Adrenal gland (tissue), 5 donors: ENCODE results near the gene SPDYE5.
"Not testable (repeated sequence)": the region's sequence is repeated elsewhere in the genome, so short reads cannot be mapped to it uniquely, and the experiment has no call there.

ENCODE experiments used
- CTCF ChIP-seq, 6 experiments: fragments of 450-650 bp in 4 of 6; fragments of 200-600 bp in 2 of 6; sonication (generic) in 1 of 6; IDR thresholded peaks; 1 replicate in 5 of 6; 2 replicates in 1 of 6; pipeline versions ENCODE4 v1.5.1 to v1.8.0; 2016 to 2021; ENCODE audit warnings: antibody characterized with exemption in 6 of 6, mild to moderate bottlenecking in 2 of 6, moderate library complexity in 1 of 6
- POLR2A ChIP-seq, 2 donors: fragments of 450-650 bp; IDR thresholded peaks; one replicate each; pipeline ENCODE4 v1.6.1; 2017; ENCODE audit warnings: antibody characterized with exemption in 2 of 2, mild to moderate bottlenecking in 2 of 2, moderate library complexity in 1 of 2
- donor health status: DM: no; HTN: no; CAD: no.

- not testable (repeated sequence) for TF ChIP-seq CTCF, POLR2A (IDR thresholded peaks at IDR 0.05)
Observed at GRCh38 chr7:75477457-75477856, 14.7 kb upstream of the SPDYE5 start.
